Skeletal muscle satellite cell (primary cell): ENCODE measurements around the gene TXNDC17.

Source experiments
- H3K27me3 ChIP-seq: 2 replicates; pipeline ENCODE4 v1.7.0; 2013; ENCODE audit warnings: low read length; ENCODE audit not compliant: control insufficient read depth, insufficient read depth
- H3K36me3 ChIP-seq: 2 replicates; pipeline ENCODE4 v1.7.0; 2013; ENCODE audit warnings: mild to moderate bottlenecking, control low read depth, low read length; ENCODE audit not compliant: insufficient read depth
- H3K4me1 ChIP-seq: 2 replicates; pipeline ENCODE4 v1.7.0; 2013; ENCODE audit warnings: low read length; ENCODE audit not compliant: control insufficient read depth, insufficient read depth
- H3K4me2 ChIP-seq: 2 replicates; pipeline ENCODE4 v1.7.0; 2013; ENCODE audit warnings: mild to moderate bottlenecking, low read length
- H3K4me3 ChIP-seq: 2 replicates; pipeline ENCODE4 v1.7.0; 2013; ENCODE audit warnings: low read length
- H3K9ac ChIP-seq: 2 replicates; pipeline ENCODE4 v1.7.0; 2013; ENCODE audit warnings: mild to moderate bottlenecking, low read depth, low read length, moderate library complexity
- H3K9me3 ChIP-seq: replicated peaks from 2 replicates; pipeline ENCODE4 v1.7.0; 2013; ENCODE audit warnings: mild to moderate bottlenecking, control low read depth, low read length

Gene TXNDC17

DNA sequence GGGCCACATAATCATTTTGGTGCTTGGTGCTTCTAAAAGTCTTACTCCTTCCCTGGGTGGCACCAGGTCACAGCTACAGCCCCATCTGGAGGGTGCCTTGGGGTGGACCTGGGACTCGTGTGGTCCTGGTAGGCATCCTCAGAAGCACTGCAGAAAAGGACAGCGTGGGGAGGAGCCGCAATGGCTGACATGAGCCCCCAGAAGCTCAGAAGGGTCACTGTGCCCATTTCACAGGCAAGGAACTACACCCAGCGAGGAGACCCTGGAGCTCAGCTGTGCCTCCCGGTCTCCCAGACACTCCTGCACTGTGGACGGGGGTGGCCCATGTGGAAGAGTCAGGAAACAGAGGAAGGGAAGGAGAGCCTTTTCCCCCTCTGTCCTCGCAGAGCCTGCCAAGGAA is 37.1 kb downstream of the TXNDC17 start:
- H3K27me3 ChIP-seq: peaks cover 57% of the 10 kb centered on the region
- H3K4me1 ChIP-seq: no peaks in the 10 kb centered on the region
- H3K4me3 ChIP-seq: no peak overlapping the region
- H3K9ac ChIP-seq: no peak overlapping the region
- H3K4me2 ChIP-seq: no peak overlapping the region
- H3K36me3 ChIP-seq: no peaks in the 10 kb centered on the region
- H3K9me3 ChIP-seq: no peaks in the 10 kb centered on the region

DNA sequence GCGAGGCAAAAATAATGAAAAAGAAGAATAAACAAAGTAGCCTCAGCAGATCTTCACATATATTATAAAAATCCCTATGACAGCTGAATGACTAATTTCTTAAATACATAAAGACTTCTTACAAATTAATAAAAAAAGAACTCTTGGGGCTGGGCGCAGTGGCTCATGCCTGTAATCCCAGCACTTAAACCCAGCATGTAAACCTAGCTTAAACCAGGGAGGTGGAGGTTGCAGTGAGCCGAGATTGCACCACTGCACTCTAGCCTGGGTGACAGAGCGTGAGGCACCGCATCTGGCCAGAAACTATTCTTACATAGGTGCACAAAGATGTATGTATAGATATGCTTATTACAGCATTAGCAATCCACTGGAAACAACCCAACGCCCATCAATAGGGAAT is 38.4 kb downstream of the TXNDC17 start:
- Histone ChIP-seq H3K36me3 (no peaks in the 10 kb centered on the region), H3K27me3 (peaks cover 62% of the 10 kb centered on the region), H3K4me3 (no peak overlapping the region)

DNA sequence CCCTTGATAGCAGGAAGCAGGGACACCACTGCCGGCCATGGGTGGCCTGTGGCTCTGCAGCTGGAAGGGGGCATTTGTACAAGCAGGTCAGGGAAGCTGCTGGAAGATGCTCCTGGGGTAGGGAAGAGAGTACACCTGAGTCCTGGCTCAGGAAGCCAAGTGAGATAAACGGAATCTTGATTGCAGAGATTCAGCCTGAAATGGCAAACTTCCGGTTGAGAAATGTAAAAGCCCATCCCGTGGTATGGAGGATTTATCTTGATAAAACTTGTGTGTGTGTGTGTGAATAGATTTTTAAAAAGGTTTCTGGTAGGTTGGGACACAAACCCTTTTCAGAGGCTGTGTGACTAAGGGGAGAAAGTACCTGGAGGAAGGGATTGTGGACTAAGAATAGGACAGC is 40.3 kb downstream of the TXNDC17 start:
- H3K27me3 ChIP-seq: peaks cover 79% of the 10 kb centered on the region
- H3K9me3 ChIP-seq: no peaks in the 10 kb centered on the region
- no peaks in the 10 kb centered on the region for H3K4me1 ChIP-seq
- H3K4me3 ChIP-seq: no peak overlapping the region
- no peak overlapping the region for H3K4me2 ChIP-seq
- H3K9ac ChIP-seq: no peak overlapping the region
- H3K36me3 ChIP-seq: no peaks in the 10 kb centered on the region

More for the DNA sequence above, 38.4 kb downstream of the TXNDC17 start:
- Histone ChIP-seq H3K4me2 (no peak overlapping the region), H3K9me3 (no peaks in the 10 kb centered on the region), H3K9ac (no peak overlapping the region), H3K4me1 (no peaks in the 10 kb centered on the region)

DNA sequence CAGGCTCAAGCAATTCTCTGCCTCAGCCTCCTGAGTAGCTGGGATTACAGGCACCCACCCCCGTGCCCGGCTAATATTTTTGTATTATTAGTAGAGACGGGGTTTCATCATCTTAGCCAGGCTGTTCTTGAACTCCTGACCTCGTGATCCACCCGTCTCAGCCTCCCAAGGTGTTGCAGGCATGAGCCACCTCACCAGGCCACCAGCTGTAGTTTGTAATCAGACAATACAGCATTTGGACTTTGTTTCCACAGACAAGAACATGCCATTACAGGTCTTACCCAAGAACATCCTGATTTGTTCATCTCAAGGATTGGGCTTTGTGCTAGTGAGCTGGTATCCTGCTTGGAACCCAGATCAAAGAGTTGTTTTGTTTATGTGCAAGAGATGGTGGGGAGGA is 40.8 kb downstream of the TXNDC17 start:
- Histone ChIP-seq H3K4me2 (no peak overlapping the region), H3K27me3 (peaks cover 79% of the 10 kb centered on the region), H3K4me3 (no peak overlapping the region), H3K9ac (no peak overlapping the region), H3K4me1 (no peaks in the 10 kb centered on the region), H3K9me3 (no peaks in the 10 kb centered on the region), H3K36me3 (no peaks in the 10 kb centered on the region)

DNA sequence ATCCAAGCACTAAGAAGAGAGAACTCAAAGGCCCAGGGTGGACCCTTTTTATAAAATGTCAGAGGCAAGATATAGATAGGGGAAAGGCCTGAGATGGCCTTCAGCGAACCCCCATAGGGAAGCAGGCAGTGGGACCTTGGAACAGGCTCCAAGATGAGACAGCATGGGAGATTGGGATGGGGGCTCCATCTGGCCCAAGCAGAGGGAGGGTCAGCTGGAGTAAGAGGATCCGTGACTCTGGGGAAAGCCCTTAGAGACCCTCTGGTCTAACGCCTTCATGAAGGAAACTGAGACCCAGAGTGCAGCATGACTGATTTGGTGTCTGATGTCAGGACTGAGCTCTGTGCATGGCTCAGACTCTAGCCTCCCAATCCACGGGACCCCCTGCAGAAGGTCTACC is 41.5 kb downstream of the TXNDC17 start:
- no peak overlapping the region for H3K4me2 ChIP-seq
- no peaks in the 10 kb centered on the region for H3K36me3 ChIP-seq
- H3K4me3 ChIP-seq: no peak overlapping the region
- H3K9ac ChIP-seq: no peak overlapping the region
- no peaks in the 10 kb centered on the region for H3K4me1 ChIP-seq
- peaks cover 76% of the 10 kb centered on the region for H3K27me3 ChIP-seq
- no peaks in the 10 kb centered on the region for H3K9me3 ChIP-seq

DNA sequence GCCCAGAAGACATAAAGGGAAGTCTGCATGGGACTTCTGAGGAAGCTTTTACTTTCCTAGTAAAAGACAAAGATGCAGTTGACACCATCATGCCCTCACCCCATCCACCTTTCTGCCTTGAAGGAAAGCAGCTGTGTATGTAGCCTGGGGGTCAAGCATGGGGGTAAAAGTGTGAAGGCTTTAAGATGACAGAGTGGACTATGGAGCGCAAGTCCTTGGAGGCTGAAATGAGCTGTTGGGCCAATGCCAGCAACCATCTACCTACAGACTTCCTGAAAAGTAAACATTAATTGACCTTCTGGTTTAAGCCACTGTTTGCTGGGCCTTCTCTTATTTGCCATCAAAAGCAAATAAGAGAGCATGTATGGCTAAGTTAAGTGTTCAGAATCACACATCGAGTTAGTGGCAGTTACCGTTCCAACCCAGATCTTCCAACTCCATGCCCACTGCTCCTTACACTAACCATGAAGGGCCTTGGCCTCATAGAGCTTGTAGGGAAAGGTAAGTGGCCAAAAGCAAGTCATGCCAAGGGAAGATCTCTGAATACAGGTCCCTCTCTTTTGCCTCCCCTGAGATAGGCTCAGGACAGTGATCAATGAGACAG is 42.3 kb downstream of the TXNDC17 start:
- Histone ChIP-seq H3K9me3 (no peaks in the 10 kb centered on the region), H3K4me2 (no peak overlapping the region), H3K27me3 (peaks cover 72% of the 10 kb centered on the region), H3K9ac (no peak overlapping the region), H3K36me3 (no peaks in the 10 kb centered on the region), H3K4me1 (no peaks in the 10 kb centered on the region), H3K4me3 (no peak overlapping the region)

DNA sequence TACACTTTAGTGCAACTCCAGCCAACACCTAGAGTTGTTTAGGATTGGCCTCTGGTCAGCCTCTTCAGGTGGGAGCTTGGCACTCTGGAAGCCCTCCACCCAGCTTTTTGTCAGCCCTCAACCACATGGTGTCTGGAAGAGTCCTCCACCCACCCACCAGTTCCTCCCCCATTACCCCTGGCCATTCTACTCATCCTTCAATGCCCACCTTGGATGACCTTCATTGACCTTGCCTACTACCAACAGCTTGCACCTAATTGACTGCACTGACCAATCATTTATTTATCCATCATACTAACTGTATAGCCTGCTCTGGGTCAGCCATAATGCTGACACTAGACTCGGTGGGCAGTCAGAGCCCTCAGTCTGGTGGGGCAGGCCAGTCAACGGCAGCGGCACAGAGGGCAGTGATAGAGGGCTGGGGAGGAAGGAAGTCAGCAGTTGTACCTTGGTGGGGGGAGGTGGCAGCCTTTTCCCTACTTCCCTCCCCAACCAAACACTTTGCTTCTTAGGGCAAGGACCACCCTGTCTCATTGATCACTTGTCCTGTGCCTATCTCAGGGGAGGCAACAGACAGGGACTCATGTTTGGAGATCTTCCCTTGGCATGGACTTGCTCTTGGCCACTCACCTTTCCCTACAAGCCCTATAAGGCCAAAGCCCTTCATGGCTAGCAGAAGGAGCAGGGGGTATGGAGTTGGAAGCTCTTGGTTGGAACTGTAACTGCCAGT is 43.0 kb downstream of the TXNDC17 start:
- H3K9ac ChIP-seq: no peak overlapping the region
- no peaks in the 10 kb centered on the region for H3K9me3 ChIP-seq
- no peak overlapping the region for H3K4me2 ChIP-seq
- no peaks in the 10 kb centered on the region for H3K36me3 ChIP-seq
- no peaks in the 10 kb centered on the region for H3K4me1 ChIP-seq
- peaks cover 65% of the 10 kb centered on the region for H3K27me3 ChIP-seq
- H3K4me3 ChIP-seq: no peak overlapping the region

DNA sequence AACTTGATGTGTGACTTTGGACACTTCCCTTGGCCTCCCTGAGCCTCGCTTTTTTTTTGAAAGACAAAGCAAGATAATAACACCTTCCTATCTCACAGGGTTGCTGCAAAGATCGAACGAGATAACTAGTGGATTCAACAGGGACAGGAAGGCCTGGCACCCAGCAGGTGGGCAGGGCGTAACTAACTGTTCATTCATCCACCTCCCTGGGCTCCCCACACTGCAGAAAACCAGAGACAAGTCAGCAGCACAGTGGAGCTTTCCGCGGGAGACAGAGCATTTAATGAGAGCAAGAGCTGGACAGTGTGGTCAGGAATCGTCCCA is 43.6 kb downstream of the TXNDC17 start:
- Histone ChIP-seq H3K27me3 (peaks cover 65% of the 10 kb centered on the region), H3K4me1 (no peaks in the 10 kb centered on the region), H3K36me3 (no peaks in the 10 kb centered on the region), H3K9ac (no peak overlapping the region), H3K9me3 (no peaks in the 10 kb centered on the region), H3K4me2 (no peak overlapping the region), H3K4me3 (no peak overlapping the region)

DNA sequence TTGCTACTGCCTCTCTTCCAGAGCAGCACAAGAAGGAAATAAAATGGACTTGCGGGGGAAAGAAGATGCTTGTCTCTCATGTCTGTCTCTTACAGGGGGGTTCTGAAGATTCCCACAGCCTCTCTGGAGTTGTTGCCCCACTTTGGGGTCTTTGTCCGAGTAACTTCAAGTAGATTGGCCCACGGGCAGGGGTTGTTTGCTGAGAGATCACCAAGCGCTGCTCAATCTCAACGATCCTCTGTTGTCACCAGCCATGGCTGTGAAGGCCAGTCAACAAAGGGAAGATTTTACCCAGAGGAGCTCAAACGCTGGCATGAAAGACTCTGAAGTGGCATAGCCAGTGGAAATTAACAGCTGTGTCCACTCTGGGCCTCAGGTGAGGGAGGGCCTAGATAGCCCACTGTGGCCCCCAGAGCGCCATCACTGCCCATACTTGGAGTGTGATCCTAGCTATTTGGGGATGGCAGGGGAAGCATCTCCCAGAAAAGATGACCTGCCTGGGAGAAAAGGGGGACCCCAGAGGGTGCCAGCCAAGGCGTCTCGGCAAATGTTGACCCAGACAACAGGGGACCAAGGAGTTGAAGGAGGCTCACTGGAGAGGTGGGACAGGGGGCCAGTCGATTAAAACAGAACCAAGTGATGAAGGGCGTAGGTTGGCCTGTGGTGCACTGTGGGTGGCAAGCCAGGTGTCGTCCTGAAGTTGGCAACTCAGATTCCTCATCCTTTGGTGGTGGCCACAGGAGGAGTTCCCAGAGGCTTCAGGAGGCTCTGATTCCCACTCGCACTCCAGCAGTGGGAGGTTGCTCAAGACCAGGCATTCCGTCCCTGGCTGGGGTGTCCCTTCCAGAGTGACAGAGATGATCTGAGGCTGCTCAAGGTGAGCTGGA is 44.3 kb downstream of the TXNDC17 start:
- Histone ChIP-seq H3K4me2 (no peak overlapping the region), H3K4me1 (no peaks in the 10 kb centered on the region), H3K9me3 (no peaks in the 10 kb centered on the region), H3K4me3 (no peak overlapping the region), H3K36me3 (no peaks in the 10 kb centered on the region), H3K9ac (no peak overlapping the region), H3K27me3 (peaks cover 71% of the 10 kb centered on the region)

DNA sequence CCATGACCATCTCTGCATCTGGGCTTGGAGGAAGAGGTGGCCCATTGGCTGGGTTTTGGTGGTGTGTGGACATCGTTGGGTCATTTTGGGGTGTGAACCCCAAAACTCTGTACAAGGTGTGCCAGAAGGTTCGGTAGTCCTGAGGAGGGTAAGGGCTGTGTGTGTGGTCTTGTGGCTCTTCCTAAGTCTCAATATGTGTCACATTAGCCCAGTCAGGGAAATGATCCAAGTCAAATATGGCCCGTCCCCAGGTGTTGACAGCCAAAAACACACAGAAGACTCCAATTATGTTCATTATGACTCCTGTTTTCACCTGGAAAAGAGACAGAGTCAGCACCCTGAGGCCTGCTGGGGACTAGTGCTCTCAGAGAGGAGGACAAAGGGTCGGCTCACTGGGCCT is 45.2 kb downstream of the TXNDC17 start:
- Histone ChIP-seq H3K36me3 (no peaks in the 10 kb centered on the region), H3K9ac (no peak overlapping the region), H3K27me3 (peaks cover 74% of the 10 kb centered on the region), H3K4me3 (no peak overlapping the region), H3K9me3 (no peaks in the 10 kb centered on the region), H3K4me1 (no peaks in the 10 kb centered on the region), H3K4me2 (no peak overlapping the region)

DNA sequence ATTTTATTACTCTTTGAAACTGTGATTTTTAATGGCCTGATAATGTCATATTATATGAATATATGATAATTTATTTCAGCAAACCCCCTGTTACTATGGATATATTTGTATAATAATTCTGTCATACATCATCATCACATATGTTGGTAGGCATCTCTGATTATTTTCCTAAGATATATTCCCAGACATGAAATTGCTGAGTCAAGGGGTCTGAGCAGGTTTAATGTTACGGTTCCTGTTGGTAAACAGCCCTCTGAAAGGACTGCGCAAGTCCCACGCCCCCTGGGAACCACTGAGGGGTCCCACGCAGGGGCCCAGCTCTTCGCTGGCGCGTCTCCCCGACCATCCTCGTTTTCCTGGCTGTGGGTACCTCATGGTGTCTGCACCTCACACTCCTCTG is 48.1 kb downstream of the TXNDC17 start:
- H3K27me3 ChIP-seq: peaks cover 81% of the 10 kb centered on the region
- no peaks in the 10 kb centered on the region for H3K36me3 ChIP-seq
- no peak overlapping the region for H3K9ac ChIP-seq
- no peaks in the 10 kb centered on the region for H3K4me1 ChIP-seq
- H3K4me3 ChIP-seq: no peak overlapping the region
- H3K9me3 ChIP-seq: no peaks in the 10 kb centered on the region
- H3K4me2 ChIP-seq: no peak overlapping the region
